GM12878 (cell line): Measurements from ENCODE around the gene LPIN1. TPM values are rescaled to one million over a fixed set of nuclear protein-coding genes. Genes with fewer than 3 reads are reported as not detected.

Experiments
- ATAC-seq: fragments of 200-7000 bp; cut with Tn5 transposase; 3 replicates; pipeline ENCODE4 v1.9.1; 2020; ENCODE audit warnings: mild to moderate bottlenecking, moderate library complexity
- BruUV-seq: library from RNA; stranded (reverse); fragments of 400-500 nt; replicated peaks from 2 replicates; lab custom pipeline; 2021; lab: Mats Ljungman, UMichigan
- CTCF ChIA-PET: fragments of 300-600 bp; sonication (Branson Sonifier 250); formaldehyde crosslinking; extraction: SDS; loops from one replicate; lab custom pipeline; 2021; ENCODE audit warnings: inconsistent platforms; lab: Yijun Ruan, JAX
- POLR2A ChIA-PET: fragments of 350-600 bp; formaldehyde crosslinking; extraction: SDS; loops from one replicate; lab custom pipeline; 2021; ENCODE audit warnings: inconsistent platforms; lab: Charles Lee
- RAD21 ChIA-PET: fragments of 300-600 bp; sonication (Branson Sonifier 250); formaldehyde crosslinking; loops from one replicate; lab custom pipeline; 2023; ENCODE audit warnings: antibody characterized with exemption; ENCODE audit not compliant: unreplicated experiment; lab: Charles Lee
- SMC1A ChIA-PET: fragments of 300-600 bp; sonication (Branson Sonifier 250); formaldehyde crosslinking; loops from one replicate; lab custom pipeline; 2023; ENCODE audit not compliant: unreplicated experiment, uncharacterized antibody; lab: Charles Lee
- DNase-seq: peaks from one replicate; pipeline ENCODE4 v3.0.0-alpha.2; 2011; ENCODE audit warnings: low read depth, low spot score
- FAIRE-seq: peaks from 3 replicates; lab custom pipeline; 2011; peaks lifted over from hg19 to GRCh38; lab: Jason Lieb, UNC
- H2AFZ ChIP-seq: 2 replicates; pipeline ENCODE4 v1.6.0; 2011; ENCODE audit warnings: low read depth, low read length, control low read depth; ENCODE audit not compliant: control insufficient read depth
- H3K27ac ChIP-seq: 2 replicates; pipeline ENCODE4 v1.5.1; 2011; ENCODE audit warnings: control low read depth; ENCODE audit not compliant: control insufficient read depth, insufficient read depth
- H3K27me3 ChIP-seq, 2 experiments: replicated peaks in 1 of 2; 2 replicates each; pipeline versions ENCODE4 v1.6.0 to v1.6.1; 2011; ENCODE audit warnings: low read length in 1 of 2; ENCODE audit not compliant: control insufficient read depth in 2 of 2, insufficient read depth in 2 of 2
- H3K36me3 ChIP-seq, 2 experiments: 2 replicates each; pipeline ENCODE4 v1.5.1; 2011; ENCODE audit warnings: low read length in 1 of 2; ENCODE audit not compliant: control insufficient read depth in 2 of 2, insufficient read depth in 2 of 2
- H3K4me1 ChIP-seq: 2 replicates; pipeline ENCODE4 v1.6.1; 2011; ENCODE audit warnings: mild to moderate bottlenecking, low read length, moderate library complexity, mixed read lengths; ENCODE audit not compliant: control insufficient read depth, insufficient read depth
- H3K4me2 ChIP-seq: 2 replicates; pipeline ENCODE4 v1.6.0; 2011; ENCODE audit warnings: control low read depth; ENCODE audit not compliant: control insufficient read depth, insufficient read depth
- H3K4me3 ChIP-seq: fragments of 200-600 bp; sonication (generic); 2 replicates; pipeline ENCODE4 v1.5.1; 2016
- H3K79me2 ChIP-seq: 2 replicates; pipeline ENCODE4 v1.6.0; 2011; ENCODE audit warnings: low read length; ENCODE audit not compliant: control insufficient read depth, insufficient read depth
- H3K9ac ChIP-seq: 2 replicates; pipeline ENCODE4 v1.8.0; 2011; ENCODE audit warnings: low read length, control low read depth, mixed read lengths; ENCODE audit not compliant: control insufficient read depth, insufficient read depth
- H3K9me3 ChIP-seq: replicated peaks from 3 replicates; pipeline ENCODE4 v1.5.1; 2011; ENCODE audit warnings: mild to moderate bottlenecking, low read length; ENCODE audit not compliant: control insufficient read depth, insufficient read depth
- H4K20me1 ChIP-seq: 2 replicates; pipeline ENCODE4 v1.6.0; 2011; ENCODE audit not compliant: control insufficient read depth, insufficient read depth
- BMI1 ChIP-seq: fragments of 450-650 bp; IDR thresholded peaks from 2 replicates; pipeline ENCODE4 v1.6.1; 2016; ENCODE audit warnings: mild to moderate bottlenecking, moderate library complexity, borderline replicate concordance
- CBFB ChIP-seq: IDR thresholded peaks from 2 replicates; pipeline ENCODE4 v1.6.1; 2016; ENCODE audit warnings: antibody characterized with exemption, low read depth
- HDAC2 ChIP-seq: fragments of 200-600 bp; sonication (generic); IDR thresholded peaks from 2 replicates; pipeline ENCODE4 v1.6.1; 2017
- LARP7 ChIP-seq: fragments of 450-650 bp; IDR thresholded peaks from 2 replicates; pipeline ENCODE4 v1.6.1; 2017; ENCODE audit warnings: mild to moderate bottlenecking
- PML ChIP-seq: IDR thresholded peaks from 2 replicates; pipeline ENCODE4 v1.6.1; 2012; ENCODE audit warnings: low read length, inconsistent platforms
- RAD51 ChIP-seq: fragments of 450-650 bp; IDR thresholded peaks from 2 replicates; pipeline ENCODE4 v1.6.1; 2016; ENCODE audit warnings: moderate library complexity, mild to moderate bottlenecking, inconsistent platforms
- RBBP5 ChIP-seq: fragments of 200-600 bp; sonication (generic); conservative IDR thresholded peaks from 2 replicates; pipeline ENCODE4 v1.6.1; 2016
- SIX5 ChIP-seq: IDR thresholded peaks from 2 replicates; pipeline ENCODE4 v1.6.1; 2011; ENCODE audit warnings: mild to moderate bottlenecking, low read depth, low read length, moderate library complexity; ENCODE audit not compliant: severe bottlenecking
- SMC3 ChIP-seq: IDR thresholded peaks from 2 replicates; pipeline ENCODE4 v1.6.1; 2011; ENCODE audit warnings: low read length, improper control_type of control experiment, borderline replicate concordance
- SUPT20H ChIP-seq: IDR thresholded peaks from 2 replicates; pipeline ENCODE4 v1.6.1; 2011; ENCODE audit warnings: low read depth, mild to moderate bottlenecking, low read length, moderate library complexity, borderline replicate concordance; ENCODE audit not compliant: control insufficient read depth
- SUZ12 ChIP-seq: fragments of 200-600 bp; sonication (generic); IDR thresholded peaks from one replicate; pipeline ENCODE4 v1.6.1; 2018; ENCODE audit warnings: antibody characterized with exemption, mild to moderate bottlenecking; ENCODE audit not compliant: unreplicated experiment
- TBL1XR1 ChIP-seq: IDR thresholded peaks from 2 replicates; pipeline ENCODE4 v1.6.1; 2012; ENCODE audit warnings: low read depth, low read length, improper control_type of control experiment
- TCF3 ChIP-seq: IDR thresholded peaks from 2 replicates; pipeline ENCODE4 v1.6.1; 2012; ENCODE audit warnings: low read depth, mild to moderate bottlenecking, low read length, borderline replicate concordance; ENCODE audit not compliant: insufficient read depth
- YBX1 ChIP-seq: fragments of 450-650 bp; IDR thresholded peaks from 2 replicates; pipeline ENCODE4 v1.6.1; 2016; ENCODE audit warnings: antibody characterized with exemption
- ZNF207 ChIP-seq: fragments of 450-650 bp; IDR thresholded peaks from 2 replicates; pipeline ENCODE4 v1.6.1; 2014; ENCODE audit warnings: antibody characterized with exemption, mild to moderate bottlenecking, borderline replicate concordance
- WGBS: methylation state at CpG from one replicate; pipeline ENCODE4 v1.1.6; 2016; ENCODE audit warnings: low lambda C conversion rate; ENCODE audit not compliant: insufficient replicate concordance, insufficient coverage; ENCODE audit errors: missing lambda C conversion rate; 5-methylcytosine and 5-hydroxymethylcytosine counted together
- in situ Hi-C: fragments of 300-500 bp; cut with MboI; formaldehyde crosslinking; loops from 9 replicates; pipeline ENCODE4 v1.14.3; 2018; ENCODE audit warnings: mixed read lengths
- intact Hi-C: fragments of 100-400 bp; cut with micrococcal nuclease; formaldehyde crosslinking; loops from one replicate; pipeline ENCODE4 v1.14.2; 2022; ENCODE audit not compliant: unreplicated experiment
- polyA plus RNA-seq, 11 experiments: library from polyadenylated mRNA; depleted of rRNA in 4 of 11; unstranded in 6 of 11; stranded (reverse) in 5 of 11; fragments of >200 nt; fragmentation: Nextera tagmentation in 4 of 11; fragmentation: Illumina TruSeq in 1 of 11; extraction: Ambion mirVana in 4 of 11; extraction: Trizol in 1 of 11; gene quantifications; 1 replicate in 1 of 11; 2 replicates in 10 of 11; pipeline versions ENCODE4 v1.2.1 to v1.2.3, GENCODE V29; 2011 to 2016; ENCODE audit warnings: inconsistent platforms in 2 of 11, missing spikeins in 2 of 11, low read depth in 1 of 11
- total RNA-seq, 4 experiments: library from RNA; depleted of rRNA in 3 of 4; stranded (reverse); fragments of >200 nt in 3 of 4; fragmentation: Illumina TruSeq in 1 of 4; extraction: Trizol in 1 of 4; gene quantifications; 2 replicates each; pipeline versions ENCODE4 v1.2.1 to v1.2.3, GENCODE V29; 2013 to 2021
- TF ChIP-seq, protein P1 (sequence below): fragments of 450-650 bp; IDR thresholded peaks from 2 replicates; pipeline ENCODE4 v1.6.1; 2016; ENCODE audit warnings: mild to moderate bottlenecking
- TF ChIP-seq, protein P2 (sequence below): fragments of 450-650 bp; formaldehyde crosslinking; IDR thresholded peaks from 2 replicates; pipeline ENCODE4 v1.4.0; 2020; ENCODE audit warnings: mild to moderate bottlenecking, moderate library complexity

LPIN1 gene
- total and polyA plus RNA-seq, 10 of the 15 experiments (the other 5 are each of a cell fraction or from before 2014, with no cell fraction given), result 18.8 to 82.5 (median 50.3) TPM

DNA sequence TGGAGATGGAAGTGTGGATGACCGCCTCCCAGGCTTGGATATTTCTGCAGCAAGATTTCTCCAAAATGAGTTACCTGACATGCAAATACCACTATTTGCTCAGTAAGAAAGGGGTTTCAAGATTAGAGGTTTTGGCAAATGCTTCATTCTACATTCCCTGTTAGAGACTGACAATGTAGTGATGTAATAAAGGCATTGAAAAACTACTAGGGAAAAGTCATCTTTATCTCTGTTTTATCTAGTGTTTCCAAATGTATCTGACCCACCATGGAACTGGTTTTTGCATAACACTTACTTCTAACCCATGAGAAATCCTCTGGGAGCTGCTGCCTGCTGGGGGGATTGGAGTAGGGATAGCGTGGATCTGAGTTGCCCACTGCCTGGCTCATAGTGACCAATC is 43.5 kb upstream of the LPIN1 start:
- no peak for ATAC-seq
- ChIA-PET CTCF (interaction anchor here (1.1 to 16.6 kb wide), 2 partner anchors 76 to 78 kb away, joined by 3 to 353 read pairs; no protein-coding TSS in a partner anchor), RAD21 (no interaction called here)

More for the DNA sequence above, 43.5 kb upstream of the LPIN1 start:
- no peaks in the 10 kb centered on the region for H3K36me3 ChIP-seq
- no peak overlapping the region for H2AFZ ChIP-seq
- H3K27ac ChIP-seq, result no peak overlapping the region
- H3K79me2 ChIP-seq, result no peaks in the 10 kb centered on the region
- in situ Hi-C loops (no loop called here), intact Hi-C loops (no loop called here)
- H3K27me3 ChIP-seq, result no peaks in the 10 kb centered on the region; a peak in 2 of 4 replicates
- TF ChIP-seq, protein P1, sequence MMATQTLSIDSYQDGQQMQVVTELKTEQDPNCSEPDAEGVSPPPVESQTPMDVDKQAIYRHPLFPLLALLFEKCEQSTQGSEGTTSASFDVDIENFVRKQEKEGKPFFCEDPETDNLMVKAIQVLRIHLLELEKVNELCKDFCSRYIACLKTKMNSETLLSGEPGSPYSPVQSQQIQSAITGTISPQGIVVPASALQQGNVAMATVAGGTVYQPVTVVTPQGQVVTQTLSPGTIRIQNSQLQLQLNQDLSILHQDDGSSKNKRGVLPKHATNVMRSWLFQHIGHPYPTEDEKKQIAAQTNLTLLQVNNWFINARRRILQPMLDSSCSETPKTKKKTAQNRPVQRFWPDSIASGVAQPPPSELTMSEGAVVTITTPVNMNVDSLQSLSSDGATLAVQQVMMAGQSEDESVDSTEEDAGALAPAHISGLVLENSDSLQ, result no peak
- TF ChIP-seq YBX1, result no peak
- TF ChIP-seq BMI1, result no peak
- no peak for TF ChIP-seq SMC3
- TF ChIP-seq SIX5, result no peak
- TF ChIP-seq LARP7, result no peak
- TF ChIP-seq RBBP5, result no peak
- no peak for TF ChIP-seq SUPT20H
- TF ChIP-seq, protein P2, sequence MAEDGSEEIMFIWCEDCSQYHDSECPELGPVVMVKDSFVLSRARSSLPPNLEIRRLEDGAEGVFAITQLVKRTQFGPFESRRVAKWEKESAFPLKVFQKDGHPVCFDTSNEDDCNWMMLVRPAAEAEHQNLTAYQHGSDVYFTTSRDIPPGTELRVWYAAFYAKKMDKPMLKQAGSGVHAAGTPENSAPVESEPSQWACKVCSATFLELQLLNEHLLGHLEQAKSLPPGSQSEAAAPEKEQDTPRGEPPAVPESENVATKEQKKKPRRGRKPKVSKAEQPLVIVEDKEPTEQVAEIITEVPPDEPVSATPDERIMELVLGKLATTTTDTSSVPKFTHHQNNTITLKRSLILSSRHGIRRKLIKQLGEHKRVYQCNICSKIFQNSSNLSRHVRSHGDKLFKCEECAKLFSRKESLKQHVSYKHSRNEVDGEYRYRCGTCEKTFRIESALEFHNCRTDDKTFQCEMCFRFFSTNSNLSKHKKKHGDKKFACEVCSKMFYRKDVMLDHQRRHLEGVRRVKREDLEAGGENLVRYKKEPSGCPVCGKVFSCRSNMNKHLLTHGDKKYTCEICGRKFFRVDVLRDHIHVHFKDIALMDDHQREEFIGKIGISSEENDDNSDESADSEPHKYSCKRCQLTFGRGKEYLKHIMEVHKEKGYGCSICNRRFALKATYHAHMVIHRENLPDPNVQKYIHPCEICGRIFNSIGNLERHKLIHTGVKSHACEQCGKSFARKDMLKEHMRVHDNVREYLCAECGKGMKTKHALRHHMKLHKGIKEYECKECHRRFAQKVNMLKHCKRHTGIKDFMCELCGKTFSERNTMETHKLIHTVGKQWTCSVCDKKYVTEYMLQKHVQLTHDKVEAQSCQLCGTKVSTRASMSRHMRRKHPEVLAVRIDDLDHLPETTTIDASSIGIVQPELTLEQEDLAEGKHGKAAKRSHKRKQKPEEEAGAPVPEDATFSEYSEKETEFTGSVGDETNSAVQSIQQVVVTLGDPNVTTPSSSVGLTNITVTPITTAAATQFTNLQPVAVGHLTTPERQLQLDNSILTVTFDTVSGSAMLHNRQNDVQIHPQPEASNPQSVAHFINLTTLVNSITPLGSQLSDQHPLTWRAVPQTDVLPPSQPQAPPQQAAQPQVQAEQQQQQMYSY (CRISPR knock-in tag), result no peak
- TF ChIP-seq TBL1XR1, result no peak
- TF ChIP-seq SUZ12, result no peak
- no peak for TF ChIP-seq PML
- no peak for TF ChIP-seq TCF3
- TF ChIP-seq RAD51, result no peak
- TF ChIP-seq CBFB, result no peak
- no peak for TF ChIP-seq HDAC2
- TF ChIP-seq ZNF207, result no peak
- DNase-seq, result no peak
- ChIA-PET POLR2A (no interaction called here), SMC1A (no interaction called here)
- no peak for FAIRE-seq
- H3K4me3 ChIP-seq, result no peak overlapping the region
- H3K4me2 ChIP-seq, result no peak overlapping the region
- H4K20me1 ChIP-seq, result no peaks in the 10 kb centered on the region
- no peak overlapping the region for H3K9ac ChIP-seq
- 43% methylated on average over 2 of the region's 2 CpGs for WGBS
- no peaks in the 10 kb centered on the region for H3K4me1 ChIP-seq
- H3K9me3 ChIP-seq, result no peaks in the 10 kb centered on the region; the same call in 2 of the 3 replicates
- BruUV-seq, result no TSS peak
